Natural killer cell (primary cell): Measurements from ENCODE around the gene PPP2R1A. TPM values are rescaled to one million over a fixed set of nuclear protein-coding genes. Genes with fewer than 3 reads are reported as not detected.
A peak's percentile ranks its signal among the peaks of the same experiment; 100 is the strongest.

ENCODE experiments used
- ATAC-seq, 3 donors: fragments of 150-1000 bp in 2 of 3; fragments of 200-7000 bp in 1 of 3; cut with Tn5 transposase; 1 replicate in 1 of 3; 2 replicates in 2 of 3; pipeline ENCODE4 v1.10.0; 2021; ENCODE audit warnings: mild to moderate bottlenecking in 2 of 3, moderate library complexity in 2 of 3
- DNase-seq, 2 donors: peaks; one replicate each; pipeline versions ENCODE4 v3.0.0 to v3.0.0-alpha.2; 2013 to 2021; ENCODE audit warnings: mixed read lengths in 1 of 2
- H3K27ac ChIP-seq: one replicate; pipeline ENCODE4 v1.5.1; 2013; ENCODE audit warnings: mild to moderate bottlenecking, low read length
- H3K27me3 ChIP-seq: one replicate; pipeline ENCODE4 v1.6.1; 2013; ENCODE audit warnings: low read length; ENCODE audit not compliant: control insufficient read depth, insufficient read depth
- H3K36me3 ChIP-seq: one replicate; pipeline ENCODE4 v1.6.1; 2013; ENCODE audit warnings: low read length; ENCODE audit not compliant: control insufficient read depth, insufficient read depth
- H3K4me1 ChIP-seq: one replicate; pipeline ENCODE4 v1.6.1; 2013; ENCODE audit warnings: low read length; ENCODE audit not compliant: control insufficient read depth, insufficient read depth
- H3K4me3 ChIP-seq: one replicate; pipeline ENCODE4 v1.5.1; 2013; ENCODE audit warnings: low read length
- H3K9me3 ChIP-seq: one replicate; pipeline ENCODE4 v1.6.1; 2013; ENCODE audit warnings: low read length; ENCODE audit not compliant: control insufficient read depth, insufficient read depth
- H3K27ac Mint-ChIP-seq, 2 donors: one replicate each; pipeline ENCODE4 v1.8.0; 2022; ENCODE audit warnings: mild to moderate bottlenecking in 2 of 2, mixed read lengths in 2 of 2, moderate library complexity in 1 of 2
- H3K27me3 Mint-ChIP-seq, 2 donors: one replicate each; pipeline ENCODE4 v1.8.0; 2022; ENCODE audit warnings: low read depth in 2 of 2, mixed read lengths in 2 of 2
- H3K36me3 Mint-ChIP-seq: one replicate; pipeline ENCODE4 v1.8.0; 2022; ENCODE audit warnings: mixed read lengths
- H3K4me1 Mint-ChIP-seq, 2 donors: one replicate each; pipeline ENCODE4 v1.8.0; 2022; ENCODE audit warnings: mixed read lengths in 2 of 2
- H3K4me3 Mint-ChIP-seq: one replicate; pipeline ENCODE4 v1.8.0; 2022; ENCODE audit warnings: mild to moderate bottlenecking, moderate library complexity, mixed read lengths
- H3K9me3 Mint-ChIP-seq, 2 donors: one replicate each; pipeline ENCODE4 v1.8.0; 2022; ENCODE audit warnings: mixed read lengths in 2 of 2
- WGBS: methylation state at CpG from one replicate; pipeline ENCODE4 v1.1.7; 2013; ENCODE audit warnings: missing lambda C conversion rate; ENCODE audit not compliant: insufficient coverage; 5-methylcytosine and 5-hydroxymethylcytosine counted together
- intact Hi-C: fragments of 100-400 bp; cut with micrococcal nuclease; formaldehyde crosslinking; loops from one replicate; pipeline ENCODE4 v1.14.2; 2022
- total RNA-seq, 4 donors: library from RNA; stranded (reverse); fragments of 120-200 nt in 1 of 4; gene quantifications; one replicate each; pipeline versions ENCODE4 v1.2.3 to v1.2.4, GENCODE V29; 2013 to 2022
- TF ChIP-seq, protein P1 (sequence below): fragments of 200-600 bp; IDR thresholded peaks from one replicate; pipeline ENCODE4 v1.8.0; 2022; ENCODE audit warnings: antibody characterized with exemption

PPP2R1A gene
- total RNA-seq: 100 to 1,000 TPM; 221 to 256 (median 232) TPM
- total RNA-seq (2013): 124 TPM

DNA sequence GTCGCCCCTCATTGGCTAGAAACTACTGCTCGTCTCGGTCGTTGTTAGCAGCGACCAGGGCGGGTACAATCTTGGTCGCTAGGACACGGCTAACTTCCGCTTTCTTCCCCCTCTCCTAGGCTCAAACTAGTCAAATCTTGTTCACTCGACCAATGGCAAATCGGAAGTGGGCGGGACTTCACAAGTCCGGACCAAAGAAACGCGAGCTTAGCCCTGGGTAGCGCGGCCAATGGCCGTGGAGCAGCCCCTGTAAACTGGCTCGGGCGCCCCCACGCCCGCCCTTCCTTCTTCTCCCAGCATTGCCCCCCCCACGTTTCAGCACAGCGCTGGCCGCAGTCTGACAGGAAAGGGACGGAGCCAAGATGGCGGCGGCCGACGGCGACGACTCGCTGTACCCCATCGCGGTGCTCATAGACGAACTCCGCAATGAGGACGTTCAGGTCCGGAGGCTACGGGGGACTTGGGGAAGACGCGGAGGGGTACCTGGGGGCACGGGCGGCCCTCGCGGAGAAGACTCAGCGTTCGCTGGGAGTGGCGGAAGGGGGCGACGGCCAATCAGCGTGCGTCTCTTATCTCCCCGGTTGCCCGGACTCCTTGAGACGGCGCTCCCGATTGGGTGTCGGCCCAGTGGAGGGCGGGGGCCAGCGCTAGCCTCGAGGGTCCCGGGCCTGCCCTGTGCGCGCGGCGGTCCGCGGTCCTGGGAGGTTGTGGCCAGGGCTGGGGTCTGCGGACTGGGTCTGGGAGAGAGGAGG lies at the start of gene PPP2R1A:
TSS of gene PPP2R1A (plus strand) at position 318 of the 752 bp plus-strand sequence. CDS start at position 363, 45 bp downstream.
- DNase-seq (peak; percentile 97 to 100), ATAC-seq (peak; percentile 84 to 93 (median 85))
- under 1% methylated on average over 70 of the region's 70 CpGs for WGBS
- Histone ChIP-seq H3K27me3 (no peaks in the 10 kb centered on the region), H3K4me3 (peak within 1 kb of the TSS; percentile 61), H3K9me3 (no peaks in the 10 kb centered on the region), H3K4me1 (peaks cover 36% of the 10 kb centered on the region), H3K36me3 (peaks cover 4% of the 10 kb centered on the region), H3K27ac (peak within 1 kb of the TSS; percentile 87)
- Mint-ChIP-seq H3K27me3 (no peaks in the 10 kb centered on the region), H3K27ac (peak within 1 kb of the TSS; percentile 99), H3K4me1 (peaks cover 51 to 57% of the 10 kb centered on the region in 2 donors), H3K4me3 (peak within 1 kb of the TSS; percentile 99), H3K36me3 (peaks cover 6% of the 10 kb centered on the region), H3K9me3 (no peaks in the 10 kb centered on the region)
- intact Hi-C loops: loop anchor here (1.0 to 5.0 kb wide), 4 partner anchors 19 to 142 kb away; partner anchors contain the start of genes ZNF432, ZNF616 and ZNF836
- TF ChIP-seq, protein P1, sequence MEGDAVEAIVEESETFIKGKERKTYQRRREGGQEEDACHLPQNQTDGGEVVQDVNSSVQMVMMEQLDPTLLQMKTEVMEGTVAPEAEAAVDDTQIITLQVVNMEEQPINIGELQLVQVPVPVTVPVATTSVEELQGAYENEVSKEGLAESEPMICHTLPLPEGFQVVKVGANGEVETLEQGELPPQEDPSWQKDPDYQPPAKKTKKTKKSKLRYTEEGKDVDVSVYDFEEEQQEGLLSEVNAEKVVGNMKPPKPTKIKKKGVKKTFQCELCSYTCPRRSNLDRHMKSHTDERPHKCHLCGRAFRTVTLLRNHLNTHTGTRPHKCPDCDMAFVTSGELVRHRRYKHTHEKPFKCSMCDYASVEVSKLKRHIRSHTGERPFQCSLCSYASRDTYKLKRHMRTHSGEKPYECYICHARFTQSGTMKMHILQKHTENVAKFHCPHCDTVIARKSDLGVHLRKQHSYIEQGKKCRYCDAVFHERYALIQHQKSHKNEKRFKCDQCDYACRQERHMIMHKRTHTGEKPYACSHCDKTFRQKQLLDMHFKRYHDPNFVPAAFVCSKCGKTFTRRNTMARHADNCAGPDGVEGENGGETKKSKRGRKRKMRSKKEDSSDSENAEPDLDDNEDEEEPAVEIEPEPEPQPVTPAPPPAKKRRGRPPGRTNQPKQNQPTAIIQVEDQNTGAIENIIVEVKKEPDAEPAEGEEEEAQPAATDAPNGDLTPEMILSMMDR: no peak

DNA sequence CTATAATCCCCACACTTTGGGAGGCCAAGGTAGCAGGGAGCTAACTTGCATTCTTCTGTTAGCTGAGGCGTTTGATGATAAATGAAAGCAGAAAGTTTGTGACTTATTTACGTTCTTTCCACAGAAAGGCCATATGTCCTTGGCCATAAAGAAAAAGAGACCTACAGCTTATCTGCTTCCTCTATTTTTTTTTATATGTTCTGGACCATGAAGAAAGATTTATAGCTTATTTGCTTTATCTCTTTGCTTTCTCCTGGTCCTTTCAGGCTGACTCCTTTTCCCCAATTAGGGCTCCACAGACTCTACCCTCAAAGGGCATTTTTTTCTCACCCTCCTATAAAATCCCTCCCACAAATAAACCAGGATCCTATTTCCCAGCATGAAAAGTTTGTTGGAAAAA lies 48.6 kb upstream of the PPP2R1A start:
- peak overlapping the region in 1 of 2 donors; percentile 21 for H3K27ac Mint-ChIP-seq
- WGBS: 100% methylated on average over 1 of the region's 2 CpGs

DNA sequence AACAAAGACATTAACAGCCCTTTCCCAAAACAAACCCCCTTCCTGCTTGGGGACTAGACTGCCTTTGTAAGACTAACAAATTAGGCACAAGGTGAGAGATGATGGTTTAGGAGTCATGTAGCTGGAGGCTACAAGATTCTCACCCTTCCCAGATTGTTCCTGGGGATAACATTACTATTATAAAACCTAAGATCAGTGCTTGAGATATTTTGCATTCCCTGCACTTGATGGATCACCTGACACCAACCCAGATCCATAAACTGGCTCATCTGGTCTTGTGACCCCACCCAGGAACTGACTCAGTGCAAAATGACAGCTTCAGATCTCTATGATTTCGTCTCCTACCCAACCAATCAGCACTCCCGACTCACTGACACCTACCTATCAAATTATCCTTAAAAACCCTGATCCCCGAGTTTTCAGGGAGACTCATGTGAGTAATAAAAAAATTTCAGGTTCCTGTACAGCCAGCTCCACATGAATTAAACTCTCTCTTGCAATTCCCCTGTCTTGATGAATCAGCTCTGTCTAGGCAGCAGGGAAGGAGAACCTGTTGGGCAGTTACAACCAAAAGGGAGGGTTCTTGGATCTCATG lies 47.8 kb upstream of the PPP2R1A start:
- ATAC-seq: no peak
- Histone ChIP-seq H3K36me3 (no peaks in the 10 kb centered on the region), H3K4me3 (no peak overlapping the region), H3K4me1 (peaks cover 25% of the 10 kb centered on the region), H3K27me3 (no peaks in the 10 kb centered on the region), H3K9me3 (peaks cover 9% of the 10 kb centered on the region), H3K27ac (no peak overlapping the region)
- TF ChIP-seq, protein P1: no peak
- intact Hi-C loops: no loop called here
- Mint-ChIP-seq H3K36me3 (no peaks in the 10 kb centered on the region), H3K27me3 (no peaks in the 10 kb centered on the region), H3K9me3 (peaks cover 3% of the 10 kb centered on the region in 2 donors), H3K4me3 (no peak overlapping the region), H3K27ac (peak overlapping the region in 1 of 2 donors; percentile 21), H3K4me1 (peaks cover 38% of the 10 kb centered on the region in 2 donors)
- WGBS: 94% methylated on average over 3 of the region's 3 CpGs
- no peak for DNase-seq

More for the DNA sequence above, 48.6 kb upstream of the PPP2R1A start:
- Mint-ChIP-seq H3K36me3 (no peaks in the 10 kb centered on the region), H3K4me3 (no peak overlapping the region), H3K9me3 (peaks cover 3% of the 10 kb centered on the region in 2 donors), H3K4me1 (peaks cover 38 to 43% of the 10 kb centered on the region in 2 donors), H3K27me3 (no peaks in the 10 kb centered on the region)
- no peak overlapping the region for H3K4me3 ChIP-seq
- no peak for DNase-seq
- ATAC-seq: no peak
- TF ChIP-seq, protein P1: no peak
- H3K9me3 ChIP-seq: peaks cover 7% of the 10 kb centered on the region
- intact Hi-C loops: no loop called here
- no peak overlapping the region for H3K27ac ChIP-seq
- peaks cover 31% of the 10 kb centered on the region for H3K4me1 ChIP-seq
- H3K27me3 ChIP-seq: no peaks in the 10 kb centered on the region
- H3K36me3 ChIP-seq: no peaks in the 10 kb centered on the region
